GM12865 (cell line): Measurements from ENCODE around the gene NFKBIE.

Experiments used
- DNase-seq: peaks from one replicate; pipeline ENCODE4 v3.0.0; 2010; ENCODE audit warnings: low read depth
- H3K4me3 ChIP-seq: 2 replicates; pipeline ENCODE4 v1.5.1; 2011; ENCODE audit warnings: mild to moderate bottlenecking, low read depth, low read length, control low read depth
- TF ChIP-seq, protein P1 (sequence below): IDR thresholded peaks from 2 replicates; pipeline ENCODE4 v1.5.1; 2011; ENCODE audit warnings: low read length, control low read depth, low read depth, inconsistent platforms; ENCODE audit not compliant: insufficient read depth; ENCODE audit errors: missing control alignments

Gene NFKBIE

DNA sequence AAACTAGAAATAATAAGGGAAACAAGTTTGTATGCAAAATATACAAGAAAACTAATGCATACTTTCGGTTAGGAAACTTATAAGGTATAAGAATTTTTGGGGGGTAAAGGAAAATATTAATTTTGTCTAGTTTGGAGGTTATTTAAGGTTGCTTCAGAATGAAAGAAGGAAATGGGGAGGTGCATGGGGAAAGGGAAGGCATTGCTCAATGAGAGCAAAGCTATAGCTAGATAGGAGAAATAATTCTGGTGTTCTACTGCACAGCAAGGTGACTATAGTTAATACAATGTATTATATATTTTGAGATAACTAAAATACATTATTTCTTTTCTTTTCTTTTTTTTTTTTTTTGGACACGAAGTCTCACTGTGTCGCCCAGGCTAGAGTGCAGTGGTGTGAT is 54.1 kb downstream of the NFKBIE start:
- TF ChIP-seq, protein P1, sequence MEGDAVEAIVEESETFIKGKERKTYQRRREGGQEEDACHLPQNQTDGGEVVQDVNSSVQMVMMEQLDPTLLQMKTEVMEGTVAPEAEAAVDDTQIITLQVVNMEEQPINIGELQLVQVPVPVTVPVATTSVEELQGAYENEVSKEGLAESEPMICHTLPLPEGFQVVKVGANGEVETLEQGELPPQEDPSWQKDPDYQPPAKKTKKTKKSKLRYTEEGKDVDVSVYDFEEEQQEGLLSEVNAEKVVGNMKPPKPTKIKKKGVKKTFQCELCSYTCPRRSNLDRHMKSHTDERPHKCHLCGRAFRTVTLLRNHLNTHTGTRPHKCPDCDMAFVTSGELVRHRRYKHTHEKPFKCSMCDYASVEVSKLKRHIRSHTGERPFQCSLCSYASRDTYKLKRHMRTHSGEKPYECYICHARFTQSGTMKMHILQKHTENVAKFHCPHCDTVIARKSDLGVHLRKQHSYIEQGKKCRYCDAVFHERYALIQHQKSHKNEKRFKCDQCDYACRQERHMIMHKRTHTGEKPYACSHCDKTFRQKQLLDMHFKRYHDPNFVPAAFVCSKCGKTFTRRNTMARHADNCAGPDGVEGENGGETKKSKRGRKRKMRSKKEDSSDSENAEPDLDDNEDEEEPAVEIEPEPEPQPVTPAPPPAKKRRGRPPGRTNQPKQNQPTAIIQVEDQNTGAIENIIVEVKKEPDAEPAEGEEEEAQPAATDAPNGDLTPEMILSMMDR, result no peak
- no peak overlapping the region for H3K4me3 ChIP-seq
- no peak for DNase-seq
